BJ (cell line): ENCODE measurements around the gene CEP164. TPM values are rescaled to one million over a fixed set of nuclear protein-coding genes. Genes with fewer than 3 reads are reported as not detected.

Experiments used
- CTCF ChIA-PET: fragments of 350-600 bp; formaldehyde crosslinking; extraction: SDS; loops from one replicate; lab custom pipeline; 2021; ENCODE audit warnings: antibody characterized with exemption, inconsistent platforms; lab: Yijun Ruan, JAX
- POLR2A ChIA-PET: fragments of 300-600 bp; sonication (Branson Sonifier 250); formaldehyde crosslinking; extraction: SDS; loops from one replicate; lab custom pipeline; 2021; ENCODE audit warnings: antibody characterized with exemption; lab: Charles Lee
- DNase-seq: peaks from one replicate; pipeline ENCODE4 v3.0.0-alpha.2; 2011; ENCODE audit warnings: low read depth
- H3K27me3 ChIP-seq: 2 replicates; pipeline ENCODE4 v1.6.0; 2011; ENCODE audit warnings: low read length; ENCODE audit not compliant: control insufficient read depth, insufficient read depth
- H3K36me3 ChIP-seq: 2 replicates; pipeline ENCODE4 v1.5.1; 2011; ENCODE audit warnings: low read length; ENCODE audit not compliant: control insufficient read depth, insufficient read depth
- H3K4me3 ChIP-seq: 2 replicates; pipeline ENCODE4 v1.5.1; 2011; ENCODE audit warnings: low read depth, mild to moderate bottlenecking, control low read depth, low read length
- CTCF ChIP-seq: IDR thresholded peaks from 2 replicates; pipeline ENCODE4 v1.5.1; 2011; ENCODE audit warnings: low read depth, mild to moderate bottlenecking, control low read depth, inconsistent platforms, low read length, moderate library complexity; ENCODE audit not compliant: insufficient read depth
- polyA plus RNA-seq: library from polyadenylated mRNA; depleted of rRNA; stranded (reverse); fragments of >200 nt; gene quantifications from 2 replicates; pipeline ENCODE4 v1.2.3, GENCODE V29; 2011

CEP164 gene
- polyA plus RNA-seq, 1 experiment, result 27.4 TPM

DNA sequence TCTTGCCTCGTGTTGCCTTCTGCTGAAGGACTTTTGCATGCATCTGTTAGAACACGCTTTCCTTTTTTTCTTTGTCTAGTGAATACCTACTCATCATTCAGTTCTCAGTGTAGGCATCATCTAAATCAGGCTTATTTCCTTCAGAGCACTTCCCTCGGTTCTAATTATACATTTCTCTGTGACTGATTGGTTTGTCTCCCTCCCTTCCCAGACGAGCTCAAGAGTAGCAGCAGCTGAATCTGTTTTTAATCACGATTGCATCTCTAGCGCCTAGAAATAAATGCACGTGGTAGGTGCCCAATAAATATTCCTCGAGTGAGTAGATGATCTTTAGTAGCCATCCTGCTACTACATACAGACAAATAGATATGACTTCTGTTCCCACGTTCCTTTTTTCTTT is 6.3 kb downstream of the CEP164 start:
- Histone ChIP-seq H3K36me3 (peaks cover 8% of the 10 kb centered on the region), H3K4me3 (no peak overlapping the region), H3K27me3 (no peaks in the 10 kb centered on the region)
- no peak for TF ChIP-seq CTCF
- no peak for DNase-seq
- ChIA-PET POLR2A (interaction anchor here (0.6 kb wide), 1 partner anchor 56 kb away, joined by 7 read pairs; no protein-coding TSS in a partner anchor), CTCF (no interaction called here)

DNA sequence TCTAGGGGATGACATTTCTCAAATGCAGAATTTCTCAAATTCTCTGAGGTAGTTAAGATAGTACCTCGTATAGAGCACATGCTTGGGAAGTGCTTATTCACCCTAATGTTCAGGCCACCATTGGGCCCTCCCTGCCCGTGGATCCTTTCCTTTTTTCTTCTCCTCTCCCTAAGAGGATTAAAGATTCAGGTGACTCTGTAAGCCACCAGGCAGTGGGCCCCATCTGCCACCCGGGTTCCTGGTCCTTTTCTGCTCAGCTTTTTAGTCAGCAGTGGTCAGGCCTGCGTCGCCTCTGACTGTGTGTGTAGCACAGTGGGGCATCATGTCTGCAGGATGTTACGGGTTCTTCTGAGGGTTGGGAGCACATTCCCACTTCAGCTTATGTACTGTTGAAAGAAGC is 7.2 kb downstream of the CEP164 start:
- Histone ChIP-seq H3K27me3 (no peaks in the 10 kb centered on the region), H3K4me3 (no peak overlapping the region), H3K36me3 (peaks cover 9% of the 10 kb centered on the region)
- ChIA-PET POLR2A (interaction anchor here (0.7 kb wide), 1 partner anchor 34 kb away, joined by 5 read pairs; no protein-coding TSS in a partner anchor), CTCF (interaction anchor here (0.6 kb wide), 1 partner anchor 12 kb away, joined by 3 read pairs; no protein-coding TSS in a partner anchor)
- no peak for DNase-seq
- TF ChIP-seq CTCF, result no peak

- ChIA-PET CTCF (interaction anchor here (0.6 kb wide), 1 partner anchor 11 kb away, joined by 3 read pairs; no protein-coding TSS in a partner anchor), POLR2A (interaction anchor here (0.6 to 0.7 kb wide), 2 partner anchors 35 to 81 kb away, joined by 5 to 23 read pairs; no protein-coding TSS in a partner anchor)
- H3K4me3 ChIP-seq, result no peak overlapping the region
- TF ChIP-seq CTCF, result no peak
- no peak for DNase-seq
- H3K27me3 ChIP-seq, result no peaks in the 10 kb centered on the region
- peaks cover 9% of the 10 kb centered on the region for H3K36me3 ChIP-seq
Measured at GRCh38 chr11:117335399-117335798, 7.7 kb downstream of the CEP164 start.

- no peak for TF ChIP-seq CTCF
- Histone ChIP-seq H3K36me3 (peaks cover 12% of the 10 kb centered on the region), H3K27me3 (no peaks in the 10 kb centered on the region), H3K4me3 (no peak overlapping the region)
- no peak for DNase-seq
- CTCF ChIA-PET, result interaction anchor here (1.0 kb wide), 1 partner anchor 9 kb away, joined by 3 read pairs; no protein-coding TSS in a partner anchor
- POLR2A ChIA-PET, result no interaction called here
Measured at GRCh38 chr11:117337076-117337475, 9.4 kb downstream of the CEP164 start.

DNA sequence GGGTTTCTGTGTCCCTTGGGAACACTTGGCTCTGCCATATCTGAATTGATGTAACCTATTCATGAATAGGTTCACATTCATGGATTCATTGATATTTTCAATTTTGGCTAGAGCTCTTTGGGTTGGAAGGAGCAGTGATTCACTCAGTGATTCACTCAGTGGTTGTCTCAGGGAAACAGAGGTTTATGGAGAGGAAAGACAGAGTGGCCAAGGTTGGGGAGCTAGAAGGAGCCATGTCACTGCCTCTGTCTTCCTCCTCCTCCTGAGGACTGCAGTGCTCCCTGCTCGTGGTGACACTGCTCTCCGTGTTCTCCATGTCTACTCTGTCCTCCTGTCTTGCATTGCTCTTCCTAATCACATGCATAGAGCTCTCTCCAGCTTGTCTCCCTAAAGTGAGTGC is 17.4 kb downstream of the CEP164 start:
- H3K36me3 ChIP-seq, result peaks cover 9% of the 10 kb centered on the region
- DNase-seq, result no peak
- TF ChIP-seq CTCF, result no peak
- H3K4me3 ChIP-seq, result no peak overlapping the region
- POLR2A ChIA-PET, result no interaction called here
- H3K27me3 ChIP-seq, result no peaks in the 10 kb centered on the region
- CTCF ChIA-PET, result interaction anchor here (0.7 kb wide), 1 partner anchor 43 kb away, joined by 5 read pairs; no protein-coding TSS in a partner anchor
